GM19395 (cell line): ENCODE results near the gene TAPT1.

Experiments
- ATAC-seq: cut with Tn5 transposase; IDR thresholded peaks from one replicate; pipeline ENCODE4 v1.9.1; 2021; ENCODE audit warnings: mild to moderate bottlenecking, moderate library complexity; ENCODE audit not compliant: unreplicated experiment

Gene TAPT1

GRCh38 chr4:16139066-16139945 lies 87.0 kb downstream of the TAPT1 start:
- ATAC-seq, result no peak

- no peak for ATAC-seq
These were observed 89.4 kb downstream of the TAPT1 start for GRCh38 chr4:16136827-16137226.

GRCh38 chr4:16136311-16136710 lies 90.0 kb downstream of the TAPT1 start:
- no peak for ATAC-seq

GRCh38 chr4:16133406-16133805 lies 92.9 kb downstream of the TAPT1 start:
- no peak for ATAC-seq

GRCh38 chr4:16131293-16131692 lies 95.0 kb downstream of the TAPT1 start:
- ATAC-seq, result no peak

GRCh38 chr4:16129336-16129735 lies 96.9 kb downstream of the TAPT1 start:
- ATAC-seq, result no peak

- no peak for ATAC-seq
These were observed 99.6 kb downstream of the TAPT1 start for GRCh38 chr4:16126714-16127113.

- ATAC-seq, result no peak
These were observed 100.5 kb downstream of the TAPT1 start for GRCh38 chr4:16125571-16126445.

- no peak for ATAC-seq
These were observed 102.0 kb downstream of the TAPT1 start for GRCh38 chr4:16124232-16124631.

GRCh38 chr4:16123356-16124084 lies 102.8 kb downstream of the TAPT1 start:
- no peak for ATAC-seq

- ATAC-seq, result no peak
These were observed 103.5 kb downstream of the TAPT1 start for GRCh38 chr4:16122784-16123183.

- no peak for ATAC-seq
These were observed 104.0 kb downstream of the TAPT1 start for GRCh38 chr4:16122308-16122711.

- ATAC-seq, result no peak
These were observed 105.6 kb downstream of the TAPT1 start for GRCh38 chr4:16120720-16121119.

- ATAC-seq, result no peak
These were observed 106.3 kb downstream of the TAPT1 start for GRCh38 chr4:16119981-16120380.

GRCh38 chr4:16118090-16118489 lies 108.2 kb downstream of the TAPT1 start:
- no peak for ATAC-seq

- no peak for ATAC-seq
These were observed 109.1 kb downstream of the TAPT1 start for GRCh38 chr4:16117164-16117563.

GRCh38 chr4:16116493-16116990 lies 109.7 kb downstream of the TAPT1 start:
- no peak for ATAC-seq

GRCh38 chr4:16116019-16116418 lies 110.3 kb downstream of the TAPT1 start:
- no peak for ATAC-seq

GRCh38 chr4:16114546-16114945 lies 111.7 kb downstream of the TAPT1 start:
- no peak for ATAC-seq

- ATAC-seq, result no peak
These were observed 112.5 kb downstream of the TAPT1 start for GRCh38 chr4:16113741-16114140.

- no peak for ATAC-seq
These were observed 114.7 kb downstream of the TAPT1 start for GRCh38 chr4:16111533-16111932.
